ENCODE measurements around the gene GPLD1. TPM values are rescaled to one million over a fixed set of nuclear protein-coding genes. Genes with fewer than 3 reads are reported as not detected.

The GPLD1 gene
- total and polyA plus RNA-seq, 9 of the 15 experiments (the other 6 are each of a cell fraction or from before 2014, with no cell fraction given): 0.11 to 1.3 (median 0.82) TPM

DNA sequence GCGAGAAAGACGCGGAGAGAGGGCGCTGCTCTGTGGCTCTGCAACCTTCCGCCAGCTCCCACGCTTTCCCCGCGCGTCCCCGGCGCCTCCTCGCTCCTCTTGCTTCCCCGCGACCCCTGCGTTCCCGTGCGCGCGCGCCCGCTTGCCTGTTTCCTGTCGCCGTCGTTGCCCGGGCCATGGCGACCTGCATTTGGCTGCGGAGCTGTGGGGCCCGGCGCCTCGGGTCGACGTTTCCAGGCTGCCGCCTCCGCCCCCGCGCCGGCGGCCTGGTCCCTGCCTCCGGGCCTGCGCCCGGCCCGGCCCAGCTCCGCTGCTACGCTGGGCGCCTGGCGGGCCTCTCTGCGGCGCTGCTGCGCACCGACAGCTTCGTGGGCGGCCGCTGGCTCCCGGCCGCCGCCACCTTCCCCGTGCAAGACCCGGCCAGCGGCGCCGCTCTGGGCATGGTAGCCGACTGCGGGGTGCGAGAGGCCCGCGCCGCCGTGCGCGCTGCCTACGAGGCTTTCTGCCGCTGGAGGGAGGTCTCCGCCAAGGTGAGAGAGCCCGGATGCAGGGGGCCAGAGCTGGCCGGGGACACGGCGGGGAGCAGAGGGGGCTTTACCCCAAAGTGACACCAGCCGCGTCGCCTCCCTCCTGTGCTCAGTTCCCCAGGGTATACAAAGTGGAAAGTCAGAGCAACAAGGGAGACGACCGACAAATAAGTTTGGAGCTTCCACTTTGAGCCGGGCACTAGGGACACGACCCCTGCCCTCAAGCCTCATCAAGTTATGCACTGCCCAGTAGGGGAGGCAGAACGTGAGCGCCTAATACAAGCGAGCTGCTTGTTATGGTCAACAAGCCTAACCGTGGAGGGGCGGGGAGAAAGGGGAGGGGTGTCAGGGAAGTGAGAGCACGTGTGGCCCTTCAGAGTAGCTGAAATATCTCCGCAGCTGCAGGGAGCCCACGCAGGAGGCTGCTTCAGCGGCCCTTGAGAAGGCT is 5.7 kb upstream of the GPLD1 start, which contains the start of gene ALDH5A1 (continued):
- TF ChIP-seq, protein P1, sequence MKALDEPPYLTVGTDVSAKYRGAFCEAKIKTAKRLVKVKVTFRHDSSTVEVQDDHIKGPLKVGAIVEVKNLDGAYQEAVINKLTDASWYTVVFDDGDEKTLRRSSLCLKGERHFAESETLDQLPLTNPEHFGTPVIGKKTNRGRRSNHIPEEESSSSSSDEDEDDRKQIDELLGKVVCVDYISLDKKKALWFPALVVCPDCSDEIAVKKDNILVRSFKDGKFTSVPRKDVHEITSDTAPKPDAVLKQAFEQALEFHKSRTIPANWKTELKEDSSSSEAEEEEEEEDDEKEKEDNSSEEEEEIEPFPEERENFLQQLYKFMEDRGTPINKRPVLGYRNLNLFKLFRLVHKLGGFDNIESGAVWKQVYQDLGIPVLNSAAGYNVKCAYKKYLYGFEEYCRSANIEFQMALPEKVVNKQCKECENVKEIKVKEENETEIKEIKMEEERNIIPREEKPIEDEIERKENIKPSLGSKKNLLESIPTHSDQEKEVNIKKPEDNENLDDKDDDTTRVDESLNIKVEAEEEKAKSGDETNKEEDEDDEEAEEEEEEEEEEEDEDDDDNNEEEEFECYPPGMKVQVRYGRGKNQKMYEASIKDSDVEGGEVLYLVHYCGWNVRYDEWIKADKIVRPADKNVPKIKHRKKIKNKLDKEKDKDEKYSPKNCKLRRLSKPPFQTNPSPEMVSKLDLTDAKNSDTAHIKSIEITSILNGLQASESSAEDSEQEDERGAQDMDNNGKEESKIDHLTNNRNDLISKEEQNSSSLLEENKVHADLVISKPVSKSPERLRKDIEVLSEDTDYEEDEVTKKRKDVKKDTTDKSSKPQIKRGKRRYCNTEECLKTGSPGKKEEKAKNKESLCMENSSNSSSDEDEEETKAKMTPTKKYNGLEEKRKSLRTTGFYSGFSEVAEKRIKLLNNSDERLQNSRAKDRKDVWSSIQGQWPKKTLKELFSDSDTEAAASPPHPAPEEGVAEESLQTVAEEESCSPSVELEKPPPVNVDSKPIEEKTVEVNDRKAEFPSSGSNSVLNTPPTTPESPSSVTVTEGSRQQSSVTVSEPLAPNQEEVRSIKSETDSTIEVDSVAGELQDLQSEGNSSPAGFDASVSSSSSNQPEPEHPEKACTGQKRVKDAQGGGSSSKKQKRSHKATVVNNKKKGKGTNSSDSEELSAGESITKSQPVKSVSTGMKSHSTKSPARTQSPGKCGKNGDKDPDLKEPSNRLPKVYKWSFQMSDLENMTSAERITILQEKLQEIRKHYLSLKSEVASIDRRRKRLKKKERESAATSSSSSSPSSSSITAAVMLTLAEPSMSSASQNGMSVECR (CRISPR knock-in tag; IDR thresholded peaks at IDR 0.05): 0 out of 2 replicates have a peak, but pooled peaks have one; percentile 30
- TF ChIP-seq SMC3 (conservative IDR thresholded peaks at IDR 0.05; ENCODE audit: insufficient read depth, low read depth, low read length) (no peak), SRF (CRISPR knock-in tag; IDR thresholded peaks at IDR 0.05) (0 out of 4 replicates have a peak, but pooled peaks of 1 of the 2 experiments have one; percentile 3), ZNF165 (CRISPR knock-in tag; IDR thresholded peaks at IDR 0.05; ENCODE audit: borderline replicate concordance) (no peak), SIN3A (IDR thresholded peaks at IDR 0.05; ENCODE audit: borderline replicate concordance in 2 of 2, control insufficient read depth in 1 of 2, low read depth in 2 of 2, low read length in 2 of 2) (0 out of 4 replicates have a peak, but pooled peaks of 1 of the 2 experiments have one; percentile 21), CREBBP (IDR thresholded peaks at IDR 0.05; ENCODE audit: low read depth, low read length) (no peak), ZNF197 (CRISPR knock-in tag; IDR thresholded peaks at IDR 0.05; ENCODE audit: low read depth) (peak; percentile 66; the same call in 1 of the 2 replicates), ZNF134 (CRISPR knock-in tag; conservative IDR thresholded peaks at IDR 0.05) (no peak), NFIC (IDR thresholded peaks at IDR 0.05) (peak; percentile 25; the same call in 1 of the 2 replicates), MYC (IDR thresholded peaks at IDR 0.05; ENCODE audit: low read depth, low read length) (peak; percentile 48), MYC (CRISPR knock-in tag; IDR thresholded peaks at IDR 0.05; ENCODE audit: borderline replicate concordance, low read depth) (no peak), SRSF3 (IDR thresholded peaks at IDR 0.05; ENCODE audit: insufficient read depth, low read length) (no peak), RAD21 (CRISPR knock-in tag; conservative IDR thresholded peaks at IDR 0.05 in 1 of 2, IDR thresholded peaks at IDR 0.05 in 1 of 2) (no peak; a peak in 2 of 4 replicates), CREM (IDR thresholded peaks at IDR 0.05; ENCODE audit: low read depth) (peak; percentile 67), SMARCE1 (IDR thresholded peaks at IDR 0.05) (no peak), SMAD4 (CRISPR knock-in tag; conservative IDR thresholded peaks at IDR 0.05) (peak; percentile 87)
- TF ChIP-seq, protein P2, sequence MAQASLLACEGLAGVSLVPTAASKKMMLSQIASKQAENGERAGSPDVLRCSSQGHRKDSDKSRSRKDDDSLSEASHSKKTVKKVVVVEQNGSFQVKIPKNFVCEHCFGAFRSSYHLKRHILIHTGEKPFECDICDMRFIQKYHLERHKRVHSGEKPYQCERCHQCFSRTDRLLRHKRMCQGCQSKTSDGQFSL (CRISPR knock-in tag; IDR thresholded peaks at IDR 0.05): no peak
- TF ChIP-seq, protein P2 (tag; IDR thresholded peaks at IDR 0.05): no peak
